Stimulated activated CD4-positive, alpha-beta T cell treated with anti-CD3 and anti-CD28 coated beads, Interleukin-15, amount 100 ng/mL, for 48 hours (primary cell): ENCODE measurements around the gene NF1.
"Not testable (repeated sequence)": the region's sequence is repeated elsewhere in the genome, so short reads cannot be mapped to it uniquely, and the experiment has no call there.

Experiments used
- DNase-seq, 2 donors: peaks; one replicate each; pipeline ENCODE4 v3.0.0-alpha.2; 2020; ENCODE audit warnings: low read depth in 2 of 2

Gene NF1

DNA sequence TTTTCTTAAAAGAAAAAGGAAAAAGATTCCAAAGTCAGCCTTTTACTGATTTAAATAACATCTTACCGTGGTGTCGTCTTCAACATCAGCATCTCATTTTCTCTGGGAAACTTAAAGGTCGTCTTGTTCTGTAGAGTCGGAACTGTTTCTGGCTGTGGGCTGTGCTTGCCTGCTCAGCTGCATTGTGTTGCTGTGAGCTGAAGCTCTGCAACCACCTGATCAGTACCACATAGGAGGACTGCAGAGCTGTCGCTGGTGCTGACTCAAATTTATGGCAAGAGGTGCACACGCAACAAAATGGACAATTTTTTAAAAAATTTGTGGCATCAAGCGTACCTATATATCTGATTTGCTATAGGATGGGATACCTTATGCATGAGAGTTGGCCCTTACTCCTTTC lies 202.3 kb downstream of the NF1 start, which contains the start of gene OMG:
Gene OMG (minus strand): TSS at position 150 of the 400 bp plus-strand sequence. CDS start 908 bp downstream, outside the sequence.
- no peak for DNase-seq

DNA sequence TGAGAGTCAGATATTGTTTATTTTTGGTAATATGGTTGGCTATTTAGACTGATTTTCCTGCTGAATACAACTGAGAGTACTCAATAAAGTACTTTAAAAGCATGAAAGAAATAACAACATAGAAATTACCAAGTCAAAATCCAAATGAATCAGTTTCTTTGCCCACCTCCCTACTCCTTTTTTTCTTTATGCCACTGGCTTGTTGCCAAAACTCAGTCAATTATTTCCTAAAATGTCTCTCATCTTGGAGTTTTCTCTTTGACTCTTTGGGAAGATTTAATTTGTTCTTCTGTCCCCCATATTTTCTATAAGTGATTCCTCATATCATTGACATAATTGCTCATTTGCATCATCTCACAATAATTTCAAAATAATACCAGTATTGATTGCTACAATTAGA lies 204.8 kb downstream of the NF1 start:
- no peak for DNase-seq

DNA sequence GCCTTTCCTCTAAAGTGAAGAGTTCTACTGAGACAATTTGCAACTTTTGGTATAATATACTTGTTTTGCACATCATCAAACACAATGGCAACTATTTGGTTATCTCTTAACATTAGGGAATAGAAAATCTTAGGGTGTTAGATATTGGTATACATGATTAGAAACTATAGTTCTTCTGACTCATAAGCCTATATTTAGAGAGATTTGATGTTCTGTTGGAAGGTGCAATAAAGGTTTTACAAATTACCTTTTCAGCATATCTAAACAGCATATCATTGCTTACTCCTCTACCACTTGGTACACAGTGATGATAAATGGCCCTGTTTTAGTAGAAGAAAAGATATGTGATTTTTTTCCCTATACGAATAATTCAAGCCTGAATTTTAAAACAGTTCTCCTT lies 212.9 kb downstream of the NF1 start:
- DNase-seq: no peak

DNA sequence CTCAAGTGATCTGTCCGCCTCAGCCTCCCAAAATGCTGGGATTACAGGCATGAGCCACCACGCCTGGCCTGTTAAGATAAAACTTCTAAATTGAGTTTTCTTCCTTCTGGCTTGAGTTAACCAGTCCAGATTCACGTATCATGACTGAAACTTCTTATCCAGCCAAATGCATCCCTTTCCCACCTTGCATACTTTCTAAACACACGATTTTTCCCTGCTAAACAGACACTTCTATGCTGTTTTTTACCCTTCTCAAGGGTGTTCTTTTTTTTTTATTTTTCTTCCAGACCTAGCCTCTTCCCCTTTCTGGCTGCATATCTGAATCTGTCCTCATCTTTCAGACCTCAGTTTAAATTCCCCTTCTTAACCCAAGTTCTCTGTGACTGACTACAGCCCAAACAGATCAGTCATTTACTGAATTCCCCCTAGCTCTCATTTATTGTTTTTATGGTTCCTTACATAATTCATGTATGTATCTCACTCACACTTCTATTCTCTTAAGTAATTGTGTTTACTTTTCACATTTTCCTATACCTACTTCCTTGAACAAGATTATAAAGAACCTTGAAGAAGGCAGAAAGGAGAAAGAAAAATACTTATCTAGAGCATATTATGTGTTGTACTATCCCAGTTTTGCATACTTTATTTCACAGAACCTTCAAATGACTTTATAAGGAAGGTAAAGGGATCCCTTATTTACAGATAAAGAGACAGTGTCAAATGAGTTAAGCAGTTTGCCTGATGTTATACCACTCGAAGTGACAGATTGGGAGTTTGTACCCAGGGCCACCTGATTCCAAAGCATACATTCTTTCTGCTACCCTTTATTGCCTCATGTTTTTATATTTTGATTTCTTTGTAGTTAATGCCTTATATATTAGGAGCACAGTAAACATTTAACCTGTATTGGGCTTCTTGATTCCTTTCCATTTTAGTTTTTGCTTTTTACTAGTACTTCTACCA lies 213.9 kb downstream of the NF1 start:
- DNase-seq: no peak

DNA sequence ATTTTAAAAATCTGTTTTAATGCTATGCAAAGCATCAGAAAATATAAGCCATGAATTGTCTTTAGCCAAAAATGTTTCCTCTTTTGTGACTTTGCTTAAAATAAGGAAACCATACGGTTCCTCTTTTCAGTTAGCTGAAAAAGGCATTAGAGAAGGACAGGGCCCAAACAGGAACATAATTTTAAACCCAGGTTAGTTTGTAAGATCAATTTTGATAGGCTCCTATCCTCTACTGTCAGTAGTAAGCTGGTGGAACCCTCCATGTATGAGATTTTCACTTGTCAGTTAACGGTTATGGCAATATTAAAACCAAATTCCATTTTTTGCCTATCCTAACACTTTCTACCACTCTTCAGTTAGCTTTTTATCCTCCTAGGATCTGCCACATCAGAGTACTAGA lies 214.8 kb downstream of the NF1 start:
- no peak for DNase-seq

DNA sequence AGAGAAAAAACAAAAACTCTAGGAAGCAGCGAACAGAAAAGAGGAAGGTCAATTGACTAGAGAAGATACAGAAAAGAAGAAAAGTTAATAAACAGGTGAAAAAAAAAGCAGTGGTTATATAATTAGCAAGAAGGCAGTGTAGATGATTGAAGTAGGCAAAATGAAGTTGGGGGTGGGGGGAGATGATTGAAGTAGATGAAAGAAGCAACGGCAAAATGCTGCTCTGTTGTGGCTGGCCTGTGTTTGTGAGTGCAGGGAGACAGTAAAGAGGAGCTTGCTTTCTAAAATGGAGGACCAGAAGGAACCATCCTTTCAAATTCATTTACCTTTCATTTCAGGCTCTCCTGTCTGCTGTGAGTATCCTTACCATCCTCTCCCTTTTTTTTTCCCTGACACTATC lies 215.5 kb downstream of the NF1 start:
- no peak for DNase-seq

DNA sequence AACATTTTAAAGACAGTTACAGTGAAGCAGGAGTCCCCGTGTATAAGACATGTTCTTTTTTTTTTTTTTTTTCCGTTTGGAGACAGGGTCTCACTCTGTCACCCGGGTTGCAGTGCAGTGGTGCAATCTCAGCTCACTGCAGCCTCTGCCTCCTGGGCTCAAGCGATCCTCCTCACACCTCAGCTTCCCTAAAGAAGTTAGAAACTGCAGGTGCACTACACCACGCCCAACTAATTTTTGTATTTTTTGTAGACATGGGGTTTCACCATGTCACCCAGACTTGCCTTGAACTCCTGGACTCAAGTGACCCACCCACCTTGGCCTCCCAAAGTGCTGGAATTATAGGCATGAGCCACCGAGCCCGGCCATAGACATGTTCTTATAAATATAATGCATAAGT lies 216.1 kb downstream of the NF1 start:
- DNase-seq: no peak

DNA sequence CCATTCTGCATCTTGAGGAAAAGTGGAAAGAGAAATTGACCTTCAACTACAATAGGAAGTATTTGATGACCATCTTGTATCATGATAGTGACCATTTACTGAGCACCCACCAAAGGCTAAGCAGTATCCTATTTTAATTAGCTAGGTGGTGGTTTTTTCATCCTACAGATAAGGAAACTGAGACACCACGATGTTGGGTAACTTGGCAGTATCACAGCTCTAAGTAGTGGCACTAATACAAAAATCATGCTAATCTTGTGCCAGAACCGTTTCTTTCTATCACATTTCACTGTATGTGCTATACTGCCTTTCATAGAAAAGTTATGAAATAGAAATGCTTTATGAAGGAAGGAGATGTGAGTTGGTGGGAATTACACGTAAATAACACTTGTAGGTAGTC lies 216.7 kb downstream of the NF1 start:
- no peak for DNase-seq

DNA sequence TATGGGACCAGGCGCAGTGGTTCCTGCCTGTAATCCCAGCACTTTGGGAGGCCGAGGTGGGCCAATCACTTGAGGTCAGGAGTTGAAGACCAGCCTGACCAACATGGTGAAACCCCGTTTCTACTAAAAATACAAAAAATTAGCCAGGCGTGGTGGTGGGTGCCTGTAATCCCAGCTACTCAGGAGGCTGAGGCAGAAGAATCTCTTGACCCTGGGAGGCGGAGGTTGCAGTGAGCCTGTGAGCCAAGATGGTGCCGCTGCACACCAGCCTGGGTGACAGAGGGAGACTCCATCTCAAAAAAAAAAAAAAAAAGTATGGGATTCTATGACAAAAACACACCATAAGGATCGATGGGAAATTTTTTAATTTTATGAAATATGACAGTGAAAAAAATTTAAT lies 217.4 kb downstream of the NF1 start:
- not testable (repeated sequence) for DNase-seq

DNA sequence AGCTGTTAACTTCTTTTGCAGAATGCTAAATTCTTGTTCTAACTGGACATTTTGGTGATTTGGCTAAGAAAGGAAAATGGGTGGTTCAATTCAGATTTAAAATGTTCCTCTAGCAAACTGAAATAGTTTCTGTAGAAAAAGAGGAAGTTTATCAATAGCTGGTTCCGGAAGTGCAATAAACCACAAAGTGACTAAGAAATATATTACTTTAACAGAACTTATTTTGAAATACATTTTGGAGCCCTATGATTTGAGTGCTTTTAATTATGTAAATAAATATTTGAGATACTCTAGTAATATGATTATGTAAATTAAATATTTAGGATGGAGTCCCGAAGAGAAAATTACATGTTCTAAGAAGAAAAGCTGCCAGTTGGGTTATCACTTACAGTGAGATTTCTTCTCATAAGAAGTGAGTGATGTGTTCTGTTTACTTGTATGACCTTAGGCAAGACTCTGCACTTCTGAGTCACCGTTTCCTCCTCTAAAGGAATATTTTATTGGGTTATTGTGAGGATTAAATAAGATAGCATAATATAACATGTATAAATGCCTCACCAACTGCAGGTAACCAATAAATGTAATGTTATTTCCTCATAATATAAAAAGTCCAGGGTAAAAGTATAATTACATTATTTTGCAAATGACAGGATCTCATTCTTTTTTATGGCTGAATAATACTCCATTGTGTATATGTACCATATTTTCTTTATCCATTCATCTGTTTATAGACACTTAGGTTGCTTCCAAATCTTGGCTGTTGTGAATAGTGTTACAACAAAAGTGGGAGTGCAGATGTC lies 219.4 kb downstream of the NF1 start, which contains the start of gene EVI2B:
Gene EVI2B (minus strand): TSS at position 73 of the 800 bp plus-strand sequence. CDS start 8,445 bp downstream, outside the sequence.
- DNase-seq: no peak

DNA sequence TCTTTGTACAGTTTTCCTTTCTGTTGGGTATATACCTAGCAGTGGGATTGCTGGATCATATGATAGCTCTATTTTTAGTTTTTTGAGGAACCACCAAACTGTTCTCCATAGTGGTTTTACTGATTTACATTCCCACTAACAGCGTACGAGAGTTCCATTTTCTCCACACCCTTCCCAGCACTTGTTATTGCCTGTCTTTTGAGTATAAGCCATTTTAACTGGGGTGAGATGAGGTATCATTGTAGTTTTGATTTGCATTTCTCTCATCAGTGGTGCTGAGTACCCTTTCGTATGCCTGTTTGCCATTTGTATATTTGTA lies 220.0 kb downstream of the NF1 start:
- no peak for DNase-seq

DNA sequence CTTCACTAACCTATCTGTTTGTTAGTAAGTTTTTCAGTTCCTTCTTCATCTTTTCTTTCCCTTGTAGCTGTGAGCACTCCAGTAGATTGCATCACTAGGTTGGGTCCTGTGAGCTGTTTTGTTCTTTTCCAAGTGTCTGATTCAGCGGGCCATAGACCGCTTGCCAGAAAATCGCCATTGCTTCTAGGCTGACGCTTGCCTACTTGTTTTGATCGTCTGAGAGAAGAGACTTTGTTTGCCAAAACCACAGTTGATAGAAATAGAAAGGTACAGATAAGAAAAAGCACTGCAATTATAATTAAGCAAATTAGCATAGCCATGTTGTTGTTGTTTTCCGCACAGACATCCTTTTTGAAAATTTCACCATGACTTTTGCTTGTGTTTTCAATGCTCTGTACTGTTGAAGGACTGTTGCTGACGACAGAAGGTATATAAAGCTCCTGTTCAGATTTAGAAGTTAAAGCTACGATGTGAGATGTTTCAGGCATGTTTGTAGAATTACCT lies 223.6 kb downstream of the NF1 start:
- DNase-seq: peak; percentile 36 to 39

DNA sequence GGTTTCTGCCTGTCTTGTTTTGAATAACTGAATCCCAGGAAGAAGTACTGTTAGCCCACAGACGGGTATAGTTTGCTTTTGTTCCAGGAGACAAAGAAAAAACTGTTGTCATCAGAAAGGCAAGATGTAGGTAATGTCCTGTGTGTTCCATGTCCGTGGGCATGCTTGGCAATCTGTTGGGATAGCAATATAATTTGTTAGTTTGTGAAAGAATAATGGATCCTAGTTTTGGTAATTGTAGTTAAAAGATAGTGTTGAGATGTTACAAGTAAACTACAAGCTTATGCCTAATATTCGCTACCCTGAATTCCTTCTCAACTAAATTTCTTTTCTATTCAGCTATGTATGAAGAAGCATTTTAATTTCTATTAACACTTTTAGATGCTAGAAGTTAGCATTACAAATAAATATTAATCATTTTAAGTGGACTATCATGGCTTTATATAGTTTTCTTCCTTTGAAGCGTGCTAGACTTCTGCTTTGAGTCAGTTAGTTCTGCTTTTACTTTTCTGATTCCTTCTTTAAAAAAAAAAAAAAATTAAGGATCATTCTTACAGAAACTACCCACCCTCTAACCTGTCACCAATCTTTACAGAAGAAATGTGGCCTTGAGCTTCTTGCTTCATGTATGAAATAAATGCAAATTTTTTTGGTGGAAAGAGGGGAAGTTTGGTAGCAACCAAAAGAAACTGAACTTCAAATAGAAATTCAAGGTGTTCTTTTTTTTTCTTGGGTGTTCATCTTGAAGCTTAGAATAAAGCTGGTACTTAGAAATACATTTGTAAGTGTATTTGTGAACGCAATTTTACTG lies 224.3 kb downstream of the NF1 start:
- no peak for DNase-seq

DNA sequence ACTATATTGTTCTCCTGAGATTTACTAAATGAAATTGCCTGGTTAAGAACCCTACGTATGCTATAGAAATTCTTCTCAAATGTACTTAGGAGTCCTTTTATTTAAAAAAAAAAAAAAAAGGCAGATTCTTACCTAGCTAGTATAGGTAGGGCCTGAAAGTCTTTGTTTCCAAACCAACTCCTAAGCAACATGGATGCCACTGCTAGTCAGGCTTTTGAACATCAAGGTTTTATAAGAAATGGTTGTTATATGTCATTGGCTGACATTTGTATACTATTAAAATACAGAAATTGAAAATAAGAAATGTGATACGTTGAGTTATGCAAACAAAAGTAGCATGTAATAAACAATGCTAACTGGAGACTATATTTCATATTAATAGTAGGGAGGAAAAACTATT lies 225.5 kb downstream of the NF1 start:
- DNase-seq: no peak

DNA sequence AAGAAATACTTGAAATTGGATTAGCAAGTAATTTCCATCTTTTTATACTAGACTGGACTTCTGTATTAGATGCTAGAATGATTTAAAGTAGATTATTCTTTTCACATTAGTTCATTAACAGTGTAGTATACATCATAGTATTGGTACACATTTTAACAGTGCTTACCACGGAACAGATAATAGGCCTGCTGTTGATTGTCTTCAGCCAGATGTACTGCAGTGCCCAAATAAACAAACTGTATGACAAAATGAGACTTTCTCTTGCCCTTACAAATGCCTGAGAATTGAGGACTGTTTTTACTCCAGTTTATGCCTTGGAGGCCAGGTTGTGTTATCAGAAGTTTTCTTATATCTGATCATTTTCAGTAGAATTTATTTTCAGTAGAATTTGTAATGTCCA lies 226.0 kb downstream of the NF1 start:
- no peak for DNase-seq

DNA sequence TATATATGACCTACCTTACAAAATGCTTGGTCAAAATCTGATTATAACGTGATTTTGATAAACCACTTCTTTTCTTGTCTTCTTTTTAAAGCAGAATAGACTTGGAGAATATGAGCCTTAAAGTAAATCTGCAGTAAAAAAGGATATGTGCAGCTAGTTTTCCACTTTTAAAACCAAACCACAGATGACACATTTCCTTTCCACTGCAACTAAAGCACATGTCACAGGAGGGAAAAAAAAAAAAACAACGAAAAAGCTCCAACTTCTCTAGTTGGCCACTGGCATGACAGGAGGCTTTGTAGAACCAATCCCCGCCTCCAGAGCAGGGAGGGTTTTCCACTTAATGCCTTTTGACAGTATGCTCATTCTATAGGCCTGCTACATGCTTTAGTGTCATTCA lies 226.7 kb downstream of the NF1 start, which contains the start of gene EVI2A:
Gene EVI2A (minus strand): TSS at position 142 of the 400 bp plus-strand sequence. CDS start 2,609 bp downstream, outside the sequence.
- DNase-seq: peak; percentile 55 to 75

DNA sequence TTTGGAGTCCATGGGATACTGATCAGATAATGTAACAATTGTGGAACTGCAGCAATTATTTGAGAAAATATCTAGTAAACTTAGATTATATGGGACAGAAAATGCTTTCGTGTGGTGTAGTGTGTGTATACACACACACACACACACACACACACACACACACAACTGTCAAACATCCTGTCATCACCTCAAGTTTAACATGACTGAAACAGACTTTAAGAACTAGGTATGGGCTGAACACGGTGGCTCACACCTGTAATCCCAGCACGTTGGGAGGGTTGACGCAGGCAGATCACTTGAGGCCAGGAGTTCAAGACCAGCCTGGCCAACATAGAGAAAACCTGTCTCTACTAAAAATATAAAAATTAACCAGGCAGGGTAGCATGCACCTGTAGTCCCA lies 227.2 kb downstream of the NF1 start:
- DNase-seq: no peak

DNA sequence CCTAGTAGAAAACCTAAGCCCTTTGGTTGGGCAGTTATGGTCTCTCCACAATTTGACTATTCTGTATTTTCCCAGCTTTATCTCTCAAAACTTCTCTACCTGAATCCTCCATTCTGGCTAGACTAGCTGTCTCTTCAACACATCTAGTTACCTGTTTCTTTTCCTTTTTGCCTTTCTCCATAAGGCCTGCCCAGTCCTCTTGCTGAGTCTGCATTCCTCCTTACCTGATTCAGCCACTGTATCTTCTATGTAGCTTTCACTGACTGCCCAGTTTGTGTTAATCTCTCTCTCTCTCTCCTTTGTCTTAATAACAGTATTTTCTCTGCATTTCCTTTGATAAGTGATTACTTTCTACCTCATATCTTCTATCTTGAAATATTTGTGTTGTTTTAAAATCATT lies 228.8 kb downstream of the NF1 start:
- no peak for DNase-seq

DNA sequence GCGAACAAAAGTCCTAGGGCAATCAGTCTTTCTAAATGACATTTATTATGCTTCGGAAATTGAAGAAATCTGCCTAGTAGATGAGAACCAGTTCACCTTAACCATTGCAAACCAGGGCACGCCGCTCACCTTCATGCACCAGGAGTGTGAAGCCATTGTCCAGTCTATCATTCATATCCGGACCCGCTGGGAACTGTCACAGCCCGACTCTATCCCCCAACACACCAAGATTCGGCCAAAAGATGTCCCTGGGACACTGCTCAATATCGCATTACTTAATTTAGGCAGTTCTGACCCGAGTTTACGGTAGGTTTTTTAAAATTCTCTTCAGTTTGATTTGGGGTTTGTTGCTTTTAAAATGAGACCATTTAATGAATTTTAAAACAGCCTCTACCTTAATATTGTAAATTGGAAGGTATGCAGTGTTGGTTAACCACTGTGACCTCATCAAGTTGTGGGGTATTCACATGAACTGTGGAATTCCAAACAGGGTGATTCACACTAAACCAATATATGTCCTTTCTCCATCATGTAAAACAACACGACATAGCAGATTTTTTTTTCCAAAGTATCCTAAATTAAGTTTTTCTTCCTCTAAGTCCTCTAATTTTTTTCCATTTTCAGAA lies 232.9 kb downstream of the NF1 start:
- no peak for DNase-seq

DNA sequence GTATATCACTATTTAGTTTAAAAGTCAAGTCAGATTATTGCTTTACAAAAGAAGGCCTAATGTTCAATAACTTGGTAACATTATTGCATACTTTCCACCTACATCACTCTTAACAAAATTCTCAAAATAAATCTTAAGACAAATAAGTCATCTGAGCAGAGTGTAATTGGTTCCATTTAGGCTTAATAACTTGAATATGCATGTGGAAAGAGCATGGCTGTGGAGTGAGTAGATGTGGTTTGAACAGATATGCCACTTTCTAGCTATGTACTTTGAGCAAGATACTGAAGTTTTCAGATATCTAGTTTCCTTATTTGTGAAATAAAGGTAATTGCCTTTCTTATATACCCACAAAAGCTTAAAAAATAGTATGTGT lies 233.4 kb downstream of the NF1 start:
- DNase-seq: no peak

DNA sequence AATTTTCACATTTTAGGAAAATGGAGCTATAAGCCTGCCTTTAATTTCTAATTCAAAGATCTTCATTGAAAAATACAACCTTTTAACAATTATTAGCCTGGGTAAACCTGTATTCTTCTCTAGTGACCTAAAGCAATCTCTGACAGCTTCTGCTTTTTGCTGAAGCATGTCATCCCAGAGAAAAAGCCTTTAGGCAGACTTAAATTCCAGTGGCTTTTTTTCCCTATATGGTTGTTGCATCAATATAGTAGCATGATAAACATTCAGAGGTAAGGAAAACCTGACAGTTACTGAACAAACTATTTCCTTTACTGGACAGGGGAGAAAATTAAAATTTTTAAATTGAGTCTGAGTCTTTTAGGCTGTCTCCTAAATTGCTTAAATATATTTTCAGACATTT lies 234.4 kb downstream of the NF1 start:
- DNase-seq: no peak
